ENCODE results near the gene SYT17.
A peak's percentile ranks its signal among the peaks of the same experiment; 100 is the strongest.

SYT17 gene, protein sequence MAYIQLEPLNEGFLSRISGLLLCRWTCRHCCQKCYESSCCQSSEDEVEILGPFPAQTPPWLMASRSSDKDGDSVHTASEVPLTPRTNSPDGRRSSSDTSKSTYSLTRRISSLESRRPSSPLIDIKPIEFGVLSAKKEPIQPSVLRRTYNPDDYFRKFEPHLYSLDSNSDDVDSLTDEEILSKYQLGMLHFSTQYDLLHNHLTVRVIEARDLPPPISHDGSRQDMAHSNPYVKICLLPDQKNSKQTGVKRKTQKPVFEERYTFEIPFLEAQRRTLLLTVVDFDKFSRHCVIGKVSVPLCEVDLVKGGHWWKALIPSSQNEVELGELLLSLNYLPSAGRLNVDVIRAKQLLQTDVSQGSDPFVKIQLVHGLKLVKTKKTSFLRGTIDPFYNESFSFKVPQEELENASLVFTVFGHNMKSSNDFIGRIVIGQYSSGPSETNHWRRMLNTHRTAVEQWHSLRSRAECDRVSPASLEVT

DNA sequence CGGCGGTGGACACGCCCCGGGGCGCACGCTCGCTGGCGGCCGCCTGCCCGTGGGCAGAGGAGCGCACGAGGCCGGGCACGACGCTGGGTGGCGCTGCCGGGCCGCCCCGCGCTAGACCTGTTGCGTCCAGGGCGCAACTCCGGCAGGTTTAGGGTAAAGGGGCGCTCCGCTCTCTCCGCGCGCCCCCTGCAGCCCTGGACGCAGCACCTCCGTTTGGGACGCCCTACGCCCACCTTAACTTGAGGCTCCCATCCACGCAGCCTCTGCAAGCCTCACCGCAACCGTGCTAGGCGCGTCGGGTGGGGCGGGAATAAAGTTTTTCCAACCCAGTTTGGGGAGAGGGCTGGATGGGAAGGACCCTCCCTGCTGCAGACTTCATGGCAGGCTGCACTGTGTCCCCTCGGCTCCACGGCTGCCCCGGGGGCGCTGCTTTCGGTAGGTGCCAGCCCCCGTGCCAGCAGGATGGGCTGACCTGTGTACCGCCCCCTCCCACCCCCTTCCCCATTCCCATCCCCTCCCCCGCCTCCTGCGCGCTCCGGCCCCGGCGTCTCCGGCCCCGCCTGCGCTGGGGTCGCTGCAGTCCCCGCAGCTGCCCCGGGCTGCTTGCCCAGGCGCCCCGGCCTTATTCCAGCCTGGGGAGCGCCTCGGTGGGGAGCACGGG, at the start of gene SYT17:
Gene SYT17, plus strand, starts transcription at position 531 of the 661 bp plus-strand sequence. CDS start 407 bp downstream, outside the sequence.
- DNase-seq (ENCODE audit: low spot score), result peak; percentile 58

DNA sequence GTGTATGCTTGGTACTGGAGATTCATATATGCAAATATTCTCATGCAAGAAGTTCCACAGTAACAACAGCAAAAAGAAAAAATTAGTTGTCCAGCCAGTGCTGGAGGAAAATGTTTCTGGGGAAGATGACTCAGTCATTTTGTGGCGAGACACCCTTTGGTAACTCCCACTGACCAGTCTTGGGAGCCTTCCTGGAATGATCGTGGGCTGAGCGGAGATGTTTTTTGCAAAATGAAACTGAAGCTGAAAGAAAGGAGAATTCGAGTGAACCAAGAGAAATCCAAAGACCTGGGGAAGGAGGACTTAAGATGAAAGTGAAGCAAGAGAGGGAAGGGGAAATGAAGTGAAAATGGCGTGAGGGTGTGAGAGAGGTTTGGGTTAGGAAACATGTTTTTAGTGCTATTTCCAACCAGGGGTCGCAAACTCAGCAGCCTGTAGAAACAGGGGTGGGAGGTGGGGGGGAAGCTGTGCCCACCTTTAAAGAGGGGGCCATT, 49.1 kb upstream of the SYT17 start:
- DNase-seq (ENCODE audit: low spot score), result peak; percentile 69

DNA sequence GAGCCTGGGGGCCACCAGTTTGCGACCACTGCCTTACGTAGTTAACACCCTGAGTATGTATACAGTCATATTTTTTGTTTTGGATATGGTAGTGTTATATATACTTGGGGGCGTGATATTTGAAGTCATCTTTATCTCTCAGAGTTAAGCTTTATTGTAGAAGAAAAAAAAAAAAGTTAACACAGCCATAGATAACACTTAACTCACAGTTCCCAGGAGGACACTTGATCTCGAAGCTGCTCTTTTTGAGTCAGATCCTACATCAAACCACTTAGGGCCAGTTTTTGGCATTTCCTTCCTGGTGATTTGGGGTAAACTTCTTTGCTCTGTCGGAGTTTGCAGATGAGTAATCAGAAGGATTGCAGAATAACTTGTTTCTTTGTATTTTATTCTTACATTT, 48.5 kb upstream of the SYT17 start:
- no peak for DNase-seq (ENCODE audit: low spot score)

DNA sequence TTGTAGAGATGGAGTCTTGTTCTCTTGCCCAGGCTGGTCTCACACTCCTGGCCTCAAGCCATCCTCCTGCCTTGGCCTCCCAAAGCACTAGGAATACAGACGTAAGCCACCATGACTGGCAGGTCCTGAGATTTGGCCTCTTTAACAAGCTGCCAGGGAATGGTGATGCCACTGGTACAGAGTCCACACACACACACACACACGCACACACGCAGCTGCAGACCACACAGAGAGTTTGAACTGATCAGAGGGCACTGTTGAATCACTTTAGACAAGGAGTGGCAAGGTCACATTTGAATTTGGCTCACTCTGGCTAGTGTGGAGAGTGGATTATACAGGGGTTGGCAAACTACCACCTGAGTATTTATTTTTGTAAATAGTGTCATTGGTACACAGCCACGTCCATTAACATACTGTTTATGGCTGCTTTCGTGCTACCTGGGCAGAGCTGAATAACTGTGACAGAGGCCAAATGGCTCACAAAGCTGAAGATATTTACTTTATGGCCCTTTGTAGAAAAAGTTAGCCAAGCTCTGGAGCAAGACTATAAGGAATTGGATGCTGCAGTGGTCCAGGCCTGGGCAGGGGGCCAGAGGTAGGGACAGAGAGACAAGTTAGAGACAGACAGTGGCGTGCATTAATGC, 44.4 kb upstream of the SYT17 start:
- DNase-seq (ENCODE audit: low spot score), result no peak

DNA sequence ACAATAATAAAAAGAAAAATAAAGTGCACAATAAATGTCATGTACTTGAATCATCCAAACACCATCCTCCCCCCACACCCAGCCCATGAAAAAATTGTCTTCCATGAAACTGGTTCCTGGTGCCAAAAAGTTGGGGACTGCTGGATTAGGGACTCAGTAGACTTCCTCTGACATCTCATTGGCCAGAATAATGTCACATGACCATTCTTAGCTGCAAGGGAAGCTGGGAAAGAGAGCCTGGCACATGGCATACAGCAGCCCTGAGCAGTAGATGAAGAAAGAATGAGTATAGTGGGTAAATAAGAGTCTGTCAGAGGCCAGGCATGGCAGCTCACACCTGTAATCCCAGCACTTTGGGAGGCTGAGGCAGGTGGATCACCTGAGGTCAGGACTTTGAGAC, 41.7 kb upstream of the SYT17 start:
- DNase-seq (ENCODE audit: low spot score), result no peak

DNA sequence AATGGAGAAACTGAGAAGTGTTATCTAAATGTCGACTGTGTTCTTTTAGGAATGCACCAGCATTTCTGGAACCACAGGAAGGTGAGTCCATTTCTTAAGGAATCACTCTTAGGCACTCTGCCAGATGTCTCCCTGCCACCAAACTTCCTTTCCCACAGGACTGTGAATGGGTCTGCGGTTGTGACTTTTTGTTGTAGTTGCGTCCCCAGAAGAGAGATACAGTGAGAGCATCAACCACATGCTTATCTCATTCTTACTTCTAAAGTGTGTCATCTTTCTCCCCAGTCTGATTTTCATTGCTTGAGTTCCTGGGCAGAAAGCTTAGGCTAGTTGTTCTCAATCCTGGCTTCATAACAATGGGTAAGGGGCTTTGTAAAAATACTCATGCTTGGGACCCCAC, 40.8 kb upstream of the SYT17 start:
- DNase-seq (ENCODE audit: low spot score), result no peak

DNA sequence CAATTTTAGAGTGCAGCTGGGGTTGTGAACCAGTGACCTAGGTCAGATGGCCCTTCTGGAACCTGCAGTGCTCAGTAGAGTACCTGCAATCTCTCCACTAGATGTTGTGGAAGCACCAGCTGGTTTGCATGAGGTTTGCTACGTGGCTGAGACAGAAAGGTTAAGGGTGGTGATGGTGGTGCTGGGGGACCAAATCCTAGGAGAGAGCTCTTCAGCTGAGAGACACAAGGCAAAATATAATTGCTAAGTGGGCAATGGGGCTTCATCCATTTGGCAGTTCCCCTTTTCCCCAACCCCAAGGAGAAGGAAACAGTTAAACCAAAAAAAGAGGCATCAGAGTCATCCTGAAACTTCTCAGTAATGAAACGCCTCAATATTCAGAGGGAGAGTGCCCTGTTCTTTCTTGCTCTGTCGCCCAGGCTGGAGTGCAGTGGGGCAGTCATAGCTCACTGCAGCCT, 40.3 kb upstream of the SYT17 start:
- DNase-seq (ENCODE audit: low spot score), result peak; percentile 59

DNA sequence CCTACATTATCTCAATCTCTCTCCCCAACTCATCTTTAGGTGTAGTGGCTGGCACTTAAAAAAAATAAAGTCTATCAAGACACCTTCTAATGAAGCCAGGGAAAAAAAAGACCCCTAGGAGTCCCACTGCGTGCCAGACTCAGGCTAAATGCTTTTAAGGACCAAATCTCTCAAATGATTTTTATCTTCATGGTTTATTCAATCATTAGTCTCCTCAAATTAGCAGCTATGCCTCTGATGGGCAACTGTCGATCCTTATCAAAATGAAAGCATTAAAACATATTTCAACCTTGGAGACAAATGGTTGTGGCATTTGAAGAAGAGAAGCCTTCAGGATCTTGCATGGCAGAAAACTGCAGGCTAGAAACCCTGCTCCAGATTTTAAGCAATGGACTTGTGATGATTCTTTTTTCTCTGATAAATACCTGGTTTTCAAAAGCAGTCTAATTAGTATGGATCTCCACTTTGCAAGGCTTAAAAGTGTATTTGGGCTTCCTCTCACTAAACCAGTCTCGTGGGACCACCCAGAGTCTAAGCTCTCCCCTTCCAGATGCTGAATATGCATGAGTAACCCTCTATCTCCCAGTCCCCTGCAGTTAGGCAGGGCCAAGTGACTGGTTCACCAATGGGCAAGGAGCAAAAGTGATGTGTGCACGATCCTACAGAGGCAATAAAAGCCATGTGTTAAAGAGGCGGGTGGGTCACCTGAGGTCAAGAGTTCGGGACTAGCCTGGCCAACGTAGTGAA, 39.4 kb upstream of the SYT17 start:
- DNase-seq (ENCODE audit: low spot score), result no peak

DNA sequence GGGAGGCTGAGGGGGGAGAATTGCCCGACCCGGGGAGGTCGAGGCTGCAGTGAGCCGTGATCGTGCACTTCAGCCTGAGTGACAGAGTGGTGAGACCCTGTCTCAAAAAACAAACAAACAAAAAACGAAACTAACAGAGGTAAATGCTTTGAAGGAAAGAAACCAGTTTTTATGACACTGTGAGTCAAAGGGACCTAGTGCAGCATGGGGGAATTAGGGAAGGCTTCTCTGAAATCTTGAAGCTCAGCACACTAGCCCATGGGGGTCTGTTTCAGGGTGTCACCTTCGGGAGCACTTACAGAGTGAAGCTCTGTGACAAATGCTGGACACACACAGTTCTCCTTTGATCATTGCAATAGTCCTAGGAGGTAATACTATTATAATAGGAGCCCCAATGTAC, 37.7 kb upstream of the SYT17 start:
- DNase-seq (ENCODE audit: low spot score), result no peak

DNA sequence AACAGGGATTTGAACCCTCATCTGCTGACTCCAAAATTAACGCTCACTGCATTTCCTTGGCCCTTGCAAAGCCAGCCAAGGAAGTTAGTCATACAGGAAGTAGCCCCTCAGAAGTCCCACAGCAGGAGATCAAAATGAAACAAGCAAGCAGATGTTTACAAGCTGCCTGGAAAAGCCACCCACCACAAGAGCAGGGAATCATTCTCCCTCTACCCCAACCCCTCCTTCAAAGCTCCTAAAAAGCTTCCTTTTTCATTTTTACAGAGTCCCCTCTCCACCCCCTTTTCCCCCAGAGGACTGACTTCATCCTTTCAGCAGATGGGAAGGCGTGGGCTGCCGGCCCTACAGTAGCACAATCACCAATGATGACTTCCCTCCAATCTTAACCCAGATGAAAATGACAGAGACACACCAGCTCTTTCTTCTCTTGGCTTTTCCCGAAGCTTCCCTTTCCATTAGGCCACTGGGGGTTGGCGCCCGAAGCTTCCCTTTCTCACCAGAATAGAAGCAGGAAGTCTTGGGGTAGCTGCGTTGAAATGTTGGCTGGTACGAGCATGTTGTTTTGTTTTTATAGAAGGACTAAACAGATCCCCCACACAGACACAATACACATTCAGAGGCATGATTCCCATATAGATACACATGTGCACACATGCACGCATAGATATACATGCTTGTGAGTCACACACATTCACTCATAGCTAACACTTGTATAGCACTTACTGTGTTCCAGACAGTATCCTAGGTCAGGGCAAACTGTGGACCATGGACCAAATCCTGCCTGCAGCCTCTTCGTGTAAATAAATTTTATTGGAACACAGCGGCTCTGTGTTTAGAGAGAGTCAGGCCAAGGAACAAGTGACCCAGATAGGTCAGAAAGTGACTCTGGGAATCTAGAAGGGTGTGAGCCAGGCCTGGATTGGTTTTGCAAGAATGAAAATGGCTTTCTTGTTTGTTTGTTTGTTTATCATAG, 36.9 kb upstream of the SYT17 start:
- DNase-seq (ENCODE audit: low spot score), result peak; percentile 78

DNA sequence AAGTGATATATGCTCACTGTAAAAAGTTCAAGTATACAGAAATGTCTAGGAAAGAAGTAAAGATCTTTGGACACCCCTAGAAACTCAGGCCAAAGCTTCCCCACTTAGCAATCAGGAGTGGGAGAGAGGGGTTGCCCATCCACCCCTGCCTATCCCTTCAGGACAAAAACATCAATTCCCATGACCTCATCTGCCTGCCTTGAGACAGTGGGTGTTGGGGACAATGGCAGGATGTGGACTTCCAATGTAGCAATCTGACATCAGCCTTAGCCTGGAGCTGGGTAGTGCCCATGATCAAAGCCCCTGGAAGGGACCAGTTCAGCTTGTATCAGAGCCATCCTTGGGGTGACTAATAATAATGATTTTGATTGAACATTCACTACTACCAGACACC, 36.2 kb upstream of the SYT17 start:
- no peak for DNase-seq (ENCODE audit: low spot score)

DNA sequence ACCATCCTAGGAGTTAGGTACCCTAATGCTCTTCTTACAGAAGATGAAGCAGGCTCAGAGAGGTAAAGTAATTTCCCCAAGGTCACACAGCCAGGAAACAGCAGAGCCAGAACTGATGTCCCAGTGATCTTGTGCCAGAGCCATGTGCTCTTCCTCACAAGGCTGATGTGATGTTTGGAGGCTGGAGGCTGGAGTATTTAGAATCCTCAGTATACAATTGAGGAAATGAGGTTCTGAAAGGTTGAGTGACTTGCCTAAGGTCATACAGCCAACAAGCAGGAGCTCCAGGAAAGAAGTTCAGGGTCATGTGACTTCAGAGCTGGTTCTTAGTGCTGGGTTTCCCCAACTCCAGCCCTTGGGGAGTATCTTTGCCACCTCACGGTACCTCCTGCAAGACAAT, 35.8 kb upstream of the SYT17 start:
- DNase-seq (ENCODE audit: low spot score), result no peak

DNA sequence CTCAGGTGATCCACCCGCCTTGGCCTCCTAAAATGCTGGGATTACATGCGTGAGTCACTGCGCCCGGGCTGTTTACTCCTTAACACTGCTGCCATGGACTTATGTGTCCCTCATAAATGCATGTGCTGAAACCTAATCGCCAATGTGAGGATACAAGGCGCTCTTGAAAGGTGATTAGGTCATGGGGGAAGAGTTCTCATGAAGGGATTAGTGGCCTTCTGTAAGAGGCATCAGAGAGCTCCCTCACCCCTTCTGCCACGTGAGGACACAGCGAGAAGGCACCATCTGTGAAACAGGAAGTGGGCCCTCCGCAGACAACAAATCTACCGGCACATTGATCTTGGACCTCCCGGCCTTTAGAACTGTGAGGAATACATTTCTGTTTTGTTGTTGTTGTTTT, 35.1 kb upstream of the SYT17 start:
- no peak for DNase-seq (ENCODE audit: low spot score)

DNA sequence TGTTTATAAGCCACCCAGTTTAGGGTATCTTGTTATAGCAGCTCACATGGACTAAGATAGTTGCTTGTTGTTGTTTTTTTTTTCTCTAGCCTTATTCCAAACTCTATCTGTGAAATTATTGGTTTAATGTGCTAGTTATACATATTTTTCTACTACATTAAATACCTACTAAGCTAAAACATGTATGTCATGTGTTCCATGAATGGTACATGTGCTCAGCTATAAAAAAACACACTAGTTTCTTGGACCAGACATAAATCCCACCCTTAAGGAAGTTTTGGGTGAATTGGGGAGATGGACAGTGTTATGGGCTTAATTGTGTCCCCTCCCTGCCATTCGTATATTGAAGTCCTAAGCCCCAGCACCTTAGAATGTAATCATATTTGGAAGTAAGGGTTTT, 34.4 kb upstream of the SYT17 start:
- no peak for DNase-seq (ENCODE audit: low spot score)

DNA sequence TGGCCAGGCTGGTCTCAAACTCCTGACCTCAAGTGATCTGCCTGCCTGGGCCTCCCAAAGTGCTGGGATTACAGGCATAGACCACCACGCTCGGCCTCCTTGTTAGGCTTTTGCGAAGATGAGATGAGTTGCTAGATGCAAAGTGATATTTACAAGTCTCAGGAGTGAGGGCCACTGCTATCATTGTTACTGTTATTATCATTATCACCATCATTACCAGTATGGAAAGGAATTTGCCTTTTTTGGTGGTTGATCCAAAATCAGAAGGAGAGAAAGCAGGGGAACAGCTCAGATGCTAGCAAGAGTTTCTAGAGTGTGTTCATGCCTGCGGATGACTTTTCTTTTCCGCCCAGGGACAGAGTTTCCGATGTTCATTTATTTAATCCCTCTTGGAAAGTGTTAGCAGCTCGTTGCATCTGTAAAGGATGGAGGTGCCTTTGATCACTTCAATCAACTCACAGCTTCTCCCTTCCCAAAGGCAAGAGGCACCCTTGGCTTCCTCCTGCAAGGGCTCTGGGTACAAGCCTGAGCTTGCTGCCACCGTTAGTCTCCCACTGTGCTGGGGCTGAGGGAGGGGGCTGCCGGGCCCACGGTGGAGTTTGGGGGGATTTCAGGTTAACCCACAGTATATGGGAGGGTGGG, 32.7 kb upstream of the SYT17 start:
- DNase-seq (ENCODE audit: low spot score), result no peak

DNA sequence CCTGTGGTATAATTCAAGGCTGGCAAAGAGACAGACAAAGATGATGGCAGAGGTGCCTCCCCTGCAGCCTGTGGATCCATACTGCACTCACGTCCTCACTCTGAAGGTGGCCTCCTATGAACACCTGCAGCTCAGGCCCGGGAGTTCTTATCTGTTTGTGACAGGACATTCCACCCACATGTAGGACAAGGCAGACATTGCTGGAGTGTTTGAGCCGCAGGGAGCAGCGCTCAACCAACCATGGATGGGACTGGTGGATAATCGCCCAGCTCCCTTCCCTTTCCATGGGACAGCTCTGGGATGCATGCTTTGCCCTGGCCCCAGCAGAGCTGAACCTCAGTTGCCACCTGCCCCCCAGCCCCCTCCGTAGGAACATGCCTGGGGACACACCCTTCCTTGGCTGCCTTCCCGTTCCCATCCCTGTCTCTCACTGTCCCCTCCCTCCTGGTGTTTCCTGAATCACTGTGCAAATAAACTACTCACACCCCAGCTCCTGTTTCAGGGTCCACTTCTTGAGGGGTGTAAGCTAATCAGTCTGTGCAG, 32.1 kb upstream of the SYT17 start:
- no peak for DNase-seq (ENCODE audit: low spot score)

DNA sequence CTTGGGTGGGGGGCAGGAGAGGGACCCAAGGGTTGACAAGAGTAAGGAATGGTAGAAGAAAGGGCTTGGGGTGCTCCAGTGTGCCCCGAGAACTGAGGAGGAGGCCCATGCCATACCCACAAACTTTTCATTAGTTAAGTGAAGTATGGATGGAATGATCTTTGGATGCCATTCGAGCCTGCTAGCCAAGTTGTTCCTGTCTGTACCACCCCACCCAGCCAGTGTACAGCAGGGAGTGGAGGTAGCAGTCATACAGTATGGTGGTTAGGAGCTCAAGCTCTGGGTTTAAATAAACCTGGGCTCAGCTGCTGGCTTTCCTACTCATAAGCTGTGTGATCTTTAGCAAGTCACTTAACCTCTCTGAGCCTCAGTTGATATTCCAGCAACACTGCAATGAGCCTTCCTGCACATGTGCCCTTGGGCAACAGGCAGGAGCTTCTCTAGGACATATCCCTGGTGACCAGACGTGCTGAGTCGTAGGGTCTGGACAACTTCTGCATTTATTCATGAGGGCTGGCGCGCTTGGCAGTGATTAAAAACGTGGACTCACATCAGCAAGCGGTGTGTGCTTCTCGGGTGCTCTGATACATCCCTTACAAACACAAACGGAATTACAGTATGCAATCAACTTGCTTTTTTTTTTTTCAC, 31.4 kb upstream of the SYT17 start:
- peak; percentile 60 for DNase-seq (ENCODE audit: low spot score)

DNA sequence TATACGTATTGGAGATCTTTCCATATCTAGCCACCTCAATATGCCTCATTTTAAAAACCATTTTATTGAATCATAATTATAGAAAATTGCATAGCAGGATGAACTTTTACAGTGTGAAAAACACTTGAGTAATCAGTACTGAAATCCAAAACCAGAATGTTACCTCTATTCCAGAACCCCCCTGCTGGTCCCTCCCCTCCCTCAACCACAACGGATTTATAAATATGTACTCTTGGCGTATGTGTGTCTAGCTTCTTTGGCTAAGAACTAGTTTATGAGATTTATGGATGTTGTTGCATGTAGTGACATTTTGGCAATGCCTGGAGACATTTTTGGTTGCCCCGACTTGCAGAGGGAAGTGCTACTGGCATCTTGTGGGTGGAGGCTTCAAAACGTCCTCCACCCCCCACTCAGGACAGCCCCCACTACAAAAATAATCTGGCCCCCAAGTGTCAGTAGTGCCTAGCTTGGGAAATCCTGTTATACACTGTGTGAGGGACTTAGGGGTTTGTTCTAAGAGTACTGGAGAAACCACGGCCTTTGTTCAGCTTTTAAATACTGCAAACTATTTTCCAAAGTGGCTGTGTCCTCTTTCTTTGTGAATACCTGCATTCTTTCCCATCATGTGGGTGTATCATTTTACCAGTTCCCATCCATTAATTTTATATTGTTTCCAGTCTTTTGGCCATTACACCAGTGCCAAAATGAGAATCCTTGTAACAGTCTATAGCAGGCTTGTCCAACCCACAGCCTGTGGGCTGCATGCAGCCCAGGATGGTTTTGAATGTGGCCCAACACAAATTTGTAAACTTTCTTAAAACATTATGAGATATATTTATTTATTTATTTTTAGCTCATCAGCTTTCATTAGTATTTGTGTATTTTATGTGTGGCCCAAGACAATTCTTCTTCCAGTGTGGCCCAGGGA, 30.6 kb upstream of the SYT17 start:
- no peak for DNase-seq (ENCODE audit: low spot score)

Data from pons (tissue), 1 donor.